Lung (tissue), 12 donors: ENCODE measurements around the gene DIP2C. TPM values are rescaled to one million over a fixed set of nuclear protein-coding genes. Genes with fewer than 3 reads are reported as not detected.
"Not testable (repeated sequence)": the region's sequence is repeated elsewhere in the genome, so short reads cannot be mapped to it uniquely, and the experiment has no call there.

ENCODE experiments used
- ATAC-seq: fragments of 200-7000 bp; cut with Tn5 transposase; one replicate; pipeline ENCODE4 v1.9.1; 2020; ENCODE audit warnings: moderate number of reproducible peaks; ENCODE audit not compliant: insufficient read depth, low FRiP score
- DNase-seq, 3 donors: peaks; one replicate each; pipeline ENCODE4 v3.0.0-alpha.2; 2013 to 2017
- H3K27ac ChIP-seq, 2 donors: one replicate each; pipeline ENCODE4 v1.5.1; 2013; ENCODE audit warnings: mild to moderate bottlenecking in 2 of 2, moderate library complexity in 2 of 2, control low read depth in 1 of 2, inconsistent platforms in 1 of 2, low read depth in 1 of 2, low read length in 1 of 2
- H3K27me3 ChIP-seq, 3 donors: one replicate each; pipeline ENCODE4 v1.5.1; 2013; ENCODE audit warnings: low read length in 2 of 3; ENCODE audit not compliant: control insufficient read depth in 3 of 3, insufficient read depth in 3 of 3
- H3K36me3 ChIP-seq, 4 donors: one replicate each; pipeline ENCODE4 v1.5.1; 2013; ENCODE audit warnings: low read length in 4 of 4, mild to moderate bottlenecking in 1 of 4, moderate library complexity in 1 of 4; ENCODE audit not compliant: control insufficient read depth in 4 of 4, insufficient read depth in 4 of 4
- H3K4me1 ChIP-seq, 5 donors: one replicate each; pipeline ENCODE4 v1.5.1; 2013; ENCODE audit warnings: low read length in 5 of 5, mild to moderate bottlenecking in 2 of 5, moderate library complexity in 1 of 5; ENCODE audit not compliant: control insufficient read depth in 5 of 5, insufficient read depth in 5 of 5
- H3K4me3 ChIP-seq: one replicate; pipeline ENCODE4 v1.5.1; 2013; ENCODE audit warnings: mild to moderate bottlenecking, control low read depth, moderate library complexity
- H3K9ac ChIP-seq, 2 donors: one replicate each; pipeline ENCODE4 v1.5.1; 2013; ENCODE audit warnings: low read length in 2 of 2, control low read depth in 1 of 2; ENCODE audit not compliant: insufficient read depth in 1 of 2
- H3K9me3 ChIP-seq, 4 donors: one replicate each; pipeline ENCODE4 v1.5.1; 2013; ENCODE audit warnings: low read length in 3 of 4, mild to moderate bottlenecking in 1 of 4, moderate library complexity in 1 of 4; ENCODE audit not compliant: control insufficient read depth in 4 of 4, insufficient read depth in 3 of 4
- CTCF ChIP-seq: IDR thresholded peaks from 2 replicates; pipeline ENCODE4 v1.5.1; 2012; ENCODE audit warnings: mild to moderate bottlenecking; ENCODE audit errors: control extremely low read depth, extremely low read depth
- WGBS, 2 donors: extraction: QIAGEN DNeasy Blood & Tissue Kit; methylation state at CpG; one replicate each; pipeline ENCODE4 v1.1.7; 2013; 5-methylcytosine and 5-hydroxymethylcytosine counted together
- polyA plus RNA-seq, 2 donors: library from polyadenylated mRNA; stranded (reverse); fragments of 200-250 nt; gene quantifications; one replicate each; pipeline ENCODE4 v1.2.1, GENCODE V29; 2013
- total RNA-seq, 2 donors: library from RNA; depleted of rRNA in 1 of 2; stranded (reverse); fragments of >200 nt in 1 of 2; gene quantifications; one replicate each; pipeline ENCODE4 v1.2.1, GENCODE V29; 2014 to 2021
- donor health status: control.
- donor health status: control.
- donor health status: Bipolar disorder and iron deficiency.
- donor health status: healthy.
- donor health status: DM: yes; HTN: yes; CAD: no.

DIP2C gene
- total and polyA plus RNA-seq, 4 donors = 3.6 to 20.0 (median 9.5) TPM

GRCh38 chr10:703118-703517 is 13.7 kb upstream of the DIP2C start:
- ATAC-seq = no peak
- WGBS, 2 donors = 93 to 98% methylated on average over 1 of the region's 1 CpG
- H3K9me3 ChIP-seq = peaks cover 0 to 4% (median 1%) of the 10 kb centered on the region in 4 donors

GRCh38 chr10:700183-700582 is 10.7 kb upstream of the DIP2C start:
- peaks cover 0 to 13% (median 7%) of the 10 kb centered on the region in 3 donors for H3K27me3 ChIP-seq
- H3K9ac ChIP-seq, H3K4me1 ChIP-seq, H3K9me3 ChIP-seq, DNase-seq, H3K27ac ChIP-seq, ATAC-seq, H3K4me3 ChIP-seq, H3K36me3 ChIP-seq: not testable (repeated sequence)
- WGBS, 2 donors = 97% methylated on average over 6 of the region's 6 CpGs

More at GRCh38 chr10:703118-703517, 13.7 kb upstream of the DIP2C start:
- TF ChIP-seq CTCF = no peak
- Histone ChIP-seq H3K27me3 (peaks cover 0 to 13% (median 13%) of the 10 kb centered on the region in 3 donors), H3K9ac (no peak overlapping the region), H3K4me3 (no peak overlapping the region), H3K36me3 (no peaks in the 10 kb centered on the region), H3K4me1 (peaks cover 0 to 4% (median 0%) of the 10 kb centered on the region in 5 donors), H3K27ac (no peak overlapping the region)
- no peak for DNase-seq

- H3K9ac ChIP-seq = no peak overlapping the region
- no peak overlapping the region for H3K4me3 ChIP-seq
- H3K27ac ChIP-seq = no peak overlapping the region
- H3K9me3 ChIP-seq = no peaks in the 10 kb centered on the region
- DNase-seq (no peak), ATAC-seq (no peak)
- no peak for TF ChIP-seq CTCF
- peaks cover 0 to 4% (median 0%) of the 10 kb centered on the region in 5 donors for H3K4me1 ChIP-seq
- H3K36me3 ChIP-seq = no peaks in the 10 kb centered on the region
- peaks cover 0 to 19% (median 13%) of the 10 kb centered on the region in 3 donors for H3K27me3 ChIP-seq
- WGBS, 2 donors = 76 to 80% methylated on average over 30 of the region's 30 CpGs
These were observed 7.8 kb upstream of the DIP2C start for GRCh38 chr10:697097-697875.

- ATAC-seq (no peak), DNase-seq (no peak)
- H3K9ac ChIP-seq = no peak overlapping the region
- no peak overlapping the region for H3K27ac ChIP-seq
- no peak for TF ChIP-seq CTCF
- H3K9me3 ChIP-seq = no peaks in the 10 kb centered on the region
- peaks cover 0 to 19% (median 7%) of the 10 kb centered on the region in 3 donors for H3K27me3 ChIP-seq
- no peaks in the 10 kb centered on the region for H3K36me3 ChIP-seq
- WGBS, 2 donors = 95 to 97% methylated on average over 14 of the region's 14 CpGs
- H3K4me3 ChIP-seq = no peak overlapping the region
- peaks cover 0 to 4% (median 2%) of the 10 kb centered on the region in 5 donors for H3K4me1 ChIP-seq
These were observed 5.9 kb upstream of the DIP2C start for GRCh38 chr10:695396-695795.
